Measurements from ENCODE around the gene LIMK1.

The LIMK1 gene

GRCh38 chr7:74115326-74115725, 31.7 kb downstream of the LIMK1 start:
- Histone ChIP-seq H3K4me3 (ENCODE audit: low read depth in 1 of 2, low read length in 2 of 2) (no peak overlapping the region), H2AFZ (ENCODE audit: low read depth, low read length) (no peak overlapping the region), H3K36me3 (ENCODE audit: insufficient read depth, low read length) (peaks cover 30% of the 10 kb centered on the region), H3K27me3 (ENCODE audit: insufficient read depth, low read length, poor library complexity) (no peaks in the 10 kb centered on the region), H3K27ac (ENCODE audit: low read length) (no peak overlapping the region), H3K9me3 (ENCODE audit: insufficient read depth, low read length, severe bottlenecking) (no peaks in the 10 kb centered on the region), H3K4me1 (ENCODE audit: insufficient read depth, low read length) (no peaks in the 10 kb centered on the region), H3K79me2 (ENCODE audit: insufficient read depth, low read length) (no peaks in the 10 kb centered on the region), H3K4me2 (ENCODE audit: insufficient read depth, low read length) (no peak overlapping the region), H3K9ac (ENCODE audit: low read depth, low read length) (no peak overlapping the region), H4K20me1 (ENCODE audit: insufficient read depth, low read length) (no peaks in the 10 kb centered on the region)
- peak; percentile 64; the same call in 2 of the 3 replicates for ATAC-seq (ENCODE audit: insufficient read depth, low read depth)
- DNase-seq, result no peak
- no peak for TF ChIP-seq EZH2 (IDR thresholded peaks at IDR 0.05; ENCODE audit: borderline replicate concordance, low read depth, low read length, severe bottlenecking)
- TF ChIP-seq CTCF (IDR thresholded peaks at IDR 0.05; ENCODE audit: borderline replicate concordance, extremely low read depth, low read length, poor library complexity, severe bottlenecking), result peak; percentile 48

GRCh38 chr7:74116356-74116755, 32.8 kb downstream of the LIMK1 start:
- H3K9me3 ChIP-seq (ENCODE audit: insufficient read depth, low read length, severe bottlenecking), result no peaks in the 10 kb centered on the region
- DNase-seq, result no peak

GRCh38 chr7:74119831-74120230, 36.2 kb downstream of the LIMK1 start:
- Histone ChIP-seq H3K27ac (ENCODE audit: low read length) (no peak overlapping the region), H3K9me3 (ENCODE audit: insufficient read depth, low read length, severe bottlenecking) (no peaks in the 10 kb centered on the region), H3K9ac (ENCODE audit: low read depth, low read length) (no peak overlapping the region), H3K4me1 (ENCODE audit: insufficient read depth, low read length) (no peaks in the 10 kb centered on the region), H3K27me3 (ENCODE audit: insufficient read depth, low read length, poor library complexity) (no peaks in the 10 kb centered on the region), H3K4me2 (ENCODE audit: insufficient read depth, low read length) (no peak overlapping the region), H3K79me2 (ENCODE audit: insufficient read depth, low read length) (no peaks in the 10 kb centered on the region), H4K20me1 (ENCODE audit: insufficient read depth, low read length) (no peaks in the 10 kb centered on the region), H2AFZ (ENCODE audit: low read depth, low read length) (no peak overlapping the region), H3K4me3 (ENCODE audit: low read depth in 1 of 2, low read length in 2 of 2) (no peak overlapping the region), H3K36me3 (ENCODE audit: insufficient read depth, low read length) (peaks cover 27% of the 10 kb centered on the region)
- DNase-seq, result no peak
- TF ChIP-seq EZH2 (IDR thresholded peaks at IDR 0.05; ENCODE audit: borderline replicate concordance, low read depth, low read length, severe bottlenecking) (no peak), CTCF (IDR thresholded peaks at IDR 0.05; ENCODE audit: borderline replicate concordance, extremely low read depth, low read length, poor library complexity, severe bottlenecking) (no peak)
- no peak for ATAC-seq (ENCODE audit: insufficient read depth, low read depth)

More at GRCh38 chr7:74116356-74116755, 32.8 kb downstream of the LIMK1 start:
- Histone ChIP-seq H2AFZ (ENCODE audit: low read depth, low read length) (no peak overlapping the region), H3K36me3 (ENCODE audit: insufficient read depth, low read length) (peaks cover 34% of the 10 kb centered on the region), H3K9ac (ENCODE audit: low read depth, low read length) (no peak overlapping the region), H3K27me3 (ENCODE audit: insufficient read depth, low read length, poor library complexity) (no peaks in the 10 kb centered on the region), H3K4me3 (ENCODE audit: low read depth in 1 of 2, low read length in 2 of 2) (no peak overlapping the region), H3K4me1 (ENCODE audit: insufficient read depth, low read length) (no peaks in the 10 kb centered on the region), H3K4me2 (ENCODE audit: insufficient read depth, low read length) (no peak overlapping the region), H4K20me1 (ENCODE audit: insufficient read depth, low read length) (no peaks in the 10 kb centered on the region), H3K27ac (ENCODE audit: low read length) (no peak overlapping the region), H3K79me2 (ENCODE audit: insufficient read depth, low read length) (no peaks in the 10 kb centered on the region)
- ATAC-seq (ENCODE audit: insufficient read depth, low read depth), result no peak
- no peak for TF ChIP-seq EZH2 (IDR thresholded peaks at IDR 0.05; ENCODE audit: borderline replicate concordance, low read depth, low read length, severe bottlenecking)
- TF ChIP-seq CTCF (IDR thresholded peaks at IDR 0.05; ENCODE audit: borderline replicate concordance, extremely low read depth, low read length, poor library complexity, severe bottlenecking), result no peak

All from DND-41 (cell line).